GM23338 (cell line): Measurements from ENCODE around the gene VEPH1. TPM values are rescaled to one million over a fixed set of nuclear protein-coding genes. Genes with fewer than 3 reads are reported as not detected.

Experiments
- CTCF ChIP-seq, 2 experiments: fragments of 200-600 bp in 1 of 2; sonication (generic) in 1 of 2; conservative IDR thresholded peaks; 2 replicates each; pipeline versions ENCODE4 v1.5.1 to v1.6.1; 2016 to 2017; ENCODE audit warnings: antibody characterized with exemption in 2 of 2, low read depth in 2 of 2, mild to moderate bottlenecking in 2 of 2, moderate library complexity in 1 of 2
- ETS1 ChIP-seq: IDR thresholded peaks from 2 replicates; pipeline ENCODE4 v1.6.1; 2016; ENCODE audit warnings: antibody characterized with exemption
- EZH2phosphoT487 ChIP-seq: fragments of 200-600 bp; sonication (generic); IDR thresholded peaks from one replicate; pipeline ENCODE4 v1.8.1; 2018; ENCODE audit warnings: antibody characterized with exemption; ENCODE audit not compliant: unreplicated experiment
- JUNB ChIP-seq: IDR thresholded peaks from one replicate; pipeline ENCODE4 v1.6.1; 2016; ENCODE audit warnings: antibody characterized with exemption; ENCODE audit not compliant: unreplicated experiment
- STAT1 ChIP-seq: IDR thresholded peaks from one replicate; pipeline ENCODE4 v1.6.1; 2016; ENCODE audit warnings: antibody characterized with exemption; ENCODE audit not compliant: unreplicated experiment
- ZNF331 ChIP-seq: fragments of 250-450 bp; sonication (Bioruptor Pico); IDR thresholded peaks from 2 replicates; pipeline ENCODE4 v1.5.0; 2020; ENCODE audit warnings: low read depth, mild to moderate bottlenecking, moderate library complexity
- ZNF462 ChIP-seq: fragments of 250-450 bp; sonication (Bioruptor Pico); IDR thresholded peaks from 2 replicates; pipeline ENCODE4 v1.5.0; 2020; ENCODE audit warnings: mild to moderate bottlenecking, moderate library complexity
- polyA plus RNA-seq: library from polyadenylated mRNA; unstranded; fragments of >200 nt; fragmentation: Nextera tagmentation; extraction: Ambion mirVana; gene quantifications from 2 replicates; pipeline ENCODE4 v1.2.1, GENCODE V29; 2016
- total RNA-seq: library from RNA; depleted of rRNA; stranded (reverse); fragments of >200 nt; shearing (Covaris generic); gene quantifications from 2 replicates; pipeline ENCODE4 v1.2.3, GENCODE V29; 2014

Gene VEPH1
- total and polyA plus RNA-seq, 2 experiments from 2014 or later = 15.4 to 33.8 TPM

- TF ChIP-seq ZNF462 (CRISPR knock-in tag) (no peak), EZH2phosphoT487 (no peak), STAT1 (no peak), ETS1 (no peak), JUNB (no peak), CTCF (conservative IDR thresholded peaks at IDR 0.05; ENCODE audit: low read depth in 2 of 2) (no peak), ZNF331 (CRISPR knock-in tag) (no peak)
These were observed 123.6 kb downstream of the VEPH1 start (continued) for GRCh38 chr3:157379525-157380140.
